IMR-90 (cell line): Measurements from ENCODE around the gene FAM110C. TPM values are rescaled to one million over a fixed set of nuclear protein-coding genes. Genes with fewer than 3 reads are reported as not detected.

Source experiments
- ATAC-seq: fragments of 200-7000 bp; cut with Tn5 transposase; 2 replicates; pipeline ENCODE4 v1.9.1; 2020; ENCODE audit warnings: low read depth, mild to moderate bottlenecking, moderate library complexity
- BruUV-seq: library from RNA; stranded (reverse); fragments of 400-500 nt; replicated peaks from 2 replicates; lab custom pipeline; 2021; lab: Mats Ljungman, UMichigan
- CTCF ChIA-PET: fragments of 300-600 bp; formaldehyde crosslinking; extraction: SDS; loops from one replicate; lab custom pipeline; 2021; ENCODE audit warnings: antibody characterized with exemption; lab: Yijun Ruan, JAX
- POLR2A ChIA-PET: fragments of 300-600 bp; sonication (Branson Sonifier 250); formaldehyde crosslinking; loops from one replicate; lab custom pipeline; 2022; ENCODE audit warnings: antibody characterized with exemption; ENCODE audit not compliant: unreplicated experiment; lab: Charles Lee
- DNase-seq: peaks from one replicate; pipeline ENCODE4 v3.0.0; 2013
- H2AFZ ChIP-seq: replicated peaks from 2 replicates; pipeline ENCODE3; 2013; ENCODE audit warnings: low read length, mild to moderate bottlenecking; ENCODE audit not compliant: poor library complexity
- H2AK5ac ChIP-seq: 2 replicates; pipeline ENCODE4 v1.6.1; 2013; ENCODE audit warnings: low read depth, low read length, inconsistent platforms
- H2AK9ac ChIP-seq: replicated peaks from 2 replicates; pipeline ENCODE3; 2013; ENCODE audit warnings: mild to moderate bottlenecking, low read depth, low read length, moderate library complexity; ENCODE audit not compliant: poor library complexity
- H2BK120ac ChIP-seq: 2 replicates; pipeline ENCODE4 v1.6.1; 2013; ENCODE audit warnings: low read depth, low read length, inconsistent platforms
- H2BK15ac ChIP-seq: 3 replicates; pipeline ENCODE4 v1.6.1; 2013; ENCODE audit warnings: low read depth, low read length, inconsistent platforms
- H2BK20ac ChIP-seq: 2 replicates; pipeline ENCODE4 v1.6.1; 2013; ENCODE audit warnings: low read depth, mild to moderate bottlenecking, inconsistent platforms, low read length, moderate library complexity
- H2BK5ac ChIP-seq: 2 replicates; pipeline ENCODE4 v1.6.1; 2013; ENCODE audit warnings: mild to moderate bottlenecking, low read depth, low read length, inconsistent platforms; ENCODE audit not compliant: poor library complexity, severe bottlenecking
- H3K14ac ChIP-seq: replicated peaks from 2 replicates; pipeline ENCODE4 v1.6.1; 2013; ENCODE audit warnings: low read depth, low read length, inconsistent platforms
- H3K18ac ChIP-seq: 2 replicates; pipeline ENCODE4 v1.6.1; 2013; ENCODE audit warnings: low read depth, low read length, control low read depth
- H3K23ac ChIP-seq: 2 replicates; pipeline ENCODE4 v1.6.1; 2013; ENCODE audit warnings: low read depth, low read length, inconsistent platforms
- H3K27ac ChIP-seq: 2 replicates; pipeline ENCODE4 v1.5.1; 2013; ENCODE audit warnings: mild to moderate bottlenecking, control low read depth, low read length; ENCODE audit not compliant: insufficient read depth
- H3K27me3 ChIP-seq: 2 replicates; pipeline ENCODE4 v1.6.1; 2013; ENCODE audit warnings: low read length; ENCODE audit not compliant: control insufficient read depth, insufficient read depth
- H3K36me3 ChIP-seq: 2 replicates; pipeline ENCODE4 v1.6.1; 2013; ENCODE audit warnings: low read length, mixed read lengths; ENCODE audit not compliant: control insufficient read depth, insufficient read depth
- H3K4ac ChIP-seq: 2 replicates; pipeline ENCODE4 v1.6.1; 2013; ENCODE audit warnings: low read depth, low read length, inconsistent platforms
- H3K4me1 ChIP-seq: 2 replicates; pipeline ENCODE4 v1.6.1; 2013; ENCODE audit warnings: low read length, mixed read lengths; ENCODE audit not compliant: control insufficient read depth, insufficient read depth
- H3K4me2 ChIP-seq: 2 replicates; pipeline ENCODE4 v1.6.1; 2013; ENCODE audit warnings: low read depth, mild to moderate bottlenecking, control low read depth, low read length, moderate library complexity
- H3K4me3 ChIP-seq: 2 replicates; pipeline ENCODE4 v1.5.1; 2013; ENCODE audit warnings: low read depth, mild to moderate bottlenecking, control low read depth, low read length, moderate library complexity; ENCODE audit not compliant: insufficient read depth
- H3K56ac ChIP-seq: 2 replicates; pipeline ENCODE4 v1.6.1; 2013; ENCODE audit warnings: low read length, inconsistent platforms; ENCODE audit not compliant: insufficient read depth; ENCODE audit errors: extremely low read depth
- H3K79me1 ChIP-seq, 2 experiments: 2 replicates each; pipeline ENCODE4 v1.6.1; 2013; ENCODE audit warnings: low read length in 2 of 2, inconsistent platforms in 1 of 2, low read depth in 1 of 2
- H3K9ac ChIP-seq: 2 replicates; pipeline ENCODE4 v1.6.1; 2013; ENCODE audit warnings: low read depth, low read length, control low read depth
- H3K9me1 ChIP-seq: 2 replicates; pipeline ENCODE4 v1.6.1; 2013; ENCODE audit warnings: low read length, inconsistent platforms; ENCODE audit not compliant: insufficient read depth
- H3K9me3 ChIP-seq: 2 replicates; pipeline ENCODE4 v1.6.1; 2013; ENCODE audit warnings: low read length; ENCODE audit not compliant: control insufficient read depth, insufficient read depth
- H4K20me1 ChIP-seq: 2 replicates; pipeline ENCODE4 v1.6.1; 2013; ENCODE audit warnings: low read length, inconsistent platforms; ENCODE audit not compliant: insufficient read depth
- H4K5ac ChIP-seq: 2 replicates; pipeline ENCODE4 v1.6.1; 2013; ENCODE audit warnings: mild to moderate bottlenecking, low read depth, low read length, control low read depth
- H4K8ac ChIP-seq, 2 experiments: 2 replicates each; pipeline ENCODE4 v1.6.1; 2013; ENCODE audit warnings: low read depth in 2 of 2, low read length in 2 of 2, control low read depth in 1 of 2, inconsistent platforms in 1 of 2
- H4K91ac ChIP-seq: 2 replicates; pipeline ENCODE4 v1.6.1; 2013; ENCODE audit warnings: low read depth, low read length, inconsistent platforms; ENCODE audit not compliant: insufficient read depth
- FOS ChIP-seq: fragments of 150-350 bp; IDR thresholded peaks from 2 replicates; pipeline ENCODE4 v1.6.1; 2016; ENCODE audit warnings: low read depth, low read length
- MAZ ChIP-seq: IDR thresholded peaks from 2 replicates; pipeline ENCODE4 v1.6.1; 2012; ENCODE audit warnings: low read depth, mild to moderate bottlenecking, low read length, improper control_type of control experiment, moderate library complexity, borderline replicate concordance
- RAD21 ChIP-seq: IDR thresholded peaks from 2 replicates; pipeline ENCODE4 v1.6.1; 2012; ENCODE audit warnings: low read length, improper control_type of control experiment
- SMC3 ChIP-seq: fragments of 150-350 bp; IDR thresholded peaks from 2 replicates; pipeline ENCODE4 v1.6.1; 2016; ENCODE audit warnings: low read depth, mild to moderate bottlenecking, antibody characterized with exemption, low read length, moderate library complexity
- WGBS, 2 experiments: methylation state at CpG; one replicate each; pipeline versions ENCODE4 v1.1.5 to v1.1.7; 2013; ENCODE audit warnings: missing lambda C conversion rate in 2 of 2; ENCODE audit not compliant: insufficient read length in 1 of 2; ENCODE audit errors: extremely low coverage in 2 of 2; 5-methylcytosine and 5-hydroxymethylcytosine counted together
- dilution Hi-C: fragments of 300-500 bp; cut with HindIII; formaldehyde crosslinking; loops from one replicate; pipeline ENCODE4 v1.14.3; 2018; ENCODE audit warnings: low sequenced_read_pairs; ENCODE audit not compliant: unreplicated experiment
- in situ Hi-C: fragments of 300-500 bp; cut with MboI; formaldehyde crosslinking; loops from 3 replicates; pipeline ENCODE4 v1.14.3; 2019; ENCODE audit warnings: low sequenced_read_pairs, inconsistent platforms, mixed read lengths
- intact Hi-C: fragments of 100-400 bp; cut with micrococcal nuclease; formaldehyde crosslinking; loops from 2 replicates; pipeline ENCODE4 v1.10.0; 2022
- polyA plus RNA-seq, 3 experiments: library from polyadenylated mRNA; depleted of rRNA; stranded (reverse); fragments of >200 nt; gene quantifications; 2 replicates each; pipeline ENCODE4 v1.2.3, GENCODE V29; 2012; ENCODE audit warnings: low replicate concordance in 1 of 3
- total RNA-seq: library from RNA; depleted of rRNA; stranded (reverse); fragments of >200 nt; gene quantifications from 2 replicates; pipeline ENCODE4 v1.2.3, GENCODE V29; 2012

Gene FAM110C
- total and polyA plus RNA-seq, 2 of the 4 experiments (the other 2 are of a cell fraction) = not detected

GRCh38 chr2:84121-84520 is 37.8 kb upstream of the FAM110C start:
- H3K18ac ChIP-seq = no peak overlapping the region
- intact Hi-C loops (no loop called here), dilution Hi-C loops (no loop called here), in situ Hi-C loops (no loop called here)
- no peak overlapping the region for H3K4me2 ChIP-seq
- H3K4me1 ChIP-seq = no peaks in the 10 kb centered on the region
- no peak overlapping the region for H3K4ac ChIP-seq
- no peak overlapping the region for H4K5ac ChIP-seq
- H2BK20ac ChIP-seq = no peak overlapping the region
- ATAC-seq (no peak), DNase-seq (no peak)
- no peak overlapping the region for H3K14ac ChIP-seq
- TF ChIP-seq MAZ (no peak), FOS (no peak), SMC3 (no peak), RAD21 (no peak)
- ChIA-PET POLR2A (no interaction called here), CTCF (no interaction called here)
- no peak overlapping the region for H2BK120ac ChIP-seq
- H2AK5ac ChIP-seq = no peak overlapping the region
- H3K79me1 ChIP-seq = no peaks in the 10 kb centered on the region
- H2AK9ac ChIP-seq = no peak overlapping the region
- no peak overlapping the region for H3K9ac ChIP-seq
- H2BK15ac ChIP-seq = no peak overlapping the region
- no peak overlapping the region for H2AFZ ChIP-seq
- no peaks in the 10 kb centered on the region for H4K20me1 ChIP-seq
- no peak overlapping the region for H3K56ac ChIP-seq
- H3K27me3 ChIP-seq = no peaks in the 10 kb centered on the region
- WGBS, 2 experiments = no CpG with 5 or more reads among the region's 2 CpGs
- no peak overlapping the region for H3K27ac ChIP-seq
- no peak overlapping the region for H2BK5ac ChIP-seq
- no peak overlapping the region for H4K91ac ChIP-seq
- H3K4me3 ChIP-seq = no peak overlapping the region
- no TSS peak for BruUV-seq
- H3K36me3 ChIP-seq = no peaks in the 10 kb centered on the region
- H3K23ac ChIP-seq = no peak overlapping the region
- H4K8ac ChIP-seq = no peak overlapping the region
- peaks cover 26% of the 10 kb centered on the region for H3K9me3 ChIP-seq
- no peaks in the 10 kb centered on the region for H3K9me1 ChIP-seq
